GM12873 (cell line): Measurements from ENCODE around the gene DNAH2.

ENCODE experiments used
- TF ChIP-seq, protein P1 (sequence below): IDR thresholded peaks from 2 replicates; pipeline ENCODE4 v1.5.1; 2012; ENCODE audit warnings: low read depth, mild to moderate bottlenecking, moderate library complexity, low read length, control low read depth; ENCODE audit not compliant: insufficient read depth; ENCODE audit errors: missing control alignments

Gene DNAH2

DNA sequence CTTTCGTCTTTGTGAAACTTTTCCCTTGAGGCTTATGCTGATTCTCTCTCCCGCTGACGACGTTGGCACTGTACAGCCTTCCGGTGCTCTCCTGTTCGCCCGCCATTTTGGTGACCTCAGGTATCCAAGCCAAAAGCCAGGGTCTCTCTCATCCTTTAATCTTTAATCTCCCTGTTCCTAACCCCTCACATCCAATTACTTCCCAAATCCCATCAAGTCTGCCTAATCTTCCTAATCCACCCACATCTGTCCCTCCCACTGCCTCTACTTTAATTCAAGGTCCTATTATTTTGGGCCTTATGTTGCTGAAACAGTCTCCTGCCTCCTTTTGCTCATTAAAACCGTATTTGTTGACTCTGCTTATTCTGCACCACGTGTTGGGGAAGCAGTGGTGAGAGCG, 22.0 kb upstream of the DNAH2 start:
- TF ChIP-seq, protein P1, sequence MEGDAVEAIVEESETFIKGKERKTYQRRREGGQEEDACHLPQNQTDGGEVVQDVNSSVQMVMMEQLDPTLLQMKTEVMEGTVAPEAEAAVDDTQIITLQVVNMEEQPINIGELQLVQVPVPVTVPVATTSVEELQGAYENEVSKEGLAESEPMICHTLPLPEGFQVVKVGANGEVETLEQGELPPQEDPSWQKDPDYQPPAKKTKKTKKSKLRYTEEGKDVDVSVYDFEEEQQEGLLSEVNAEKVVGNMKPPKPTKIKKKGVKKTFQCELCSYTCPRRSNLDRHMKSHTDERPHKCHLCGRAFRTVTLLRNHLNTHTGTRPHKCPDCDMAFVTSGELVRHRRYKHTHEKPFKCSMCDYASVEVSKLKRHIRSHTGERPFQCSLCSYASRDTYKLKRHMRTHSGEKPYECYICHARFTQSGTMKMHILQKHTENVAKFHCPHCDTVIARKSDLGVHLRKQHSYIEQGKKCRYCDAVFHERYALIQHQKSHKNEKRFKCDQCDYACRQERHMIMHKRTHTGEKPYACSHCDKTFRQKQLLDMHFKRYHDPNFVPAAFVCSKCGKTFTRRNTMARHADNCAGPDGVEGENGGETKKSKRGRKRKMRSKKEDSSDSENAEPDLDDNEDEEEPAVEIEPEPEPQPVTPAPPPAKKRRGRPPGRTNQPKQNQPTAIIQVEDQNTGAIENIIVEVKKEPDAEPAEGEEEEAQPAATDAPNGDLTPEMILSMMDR = no peak

DNA sequence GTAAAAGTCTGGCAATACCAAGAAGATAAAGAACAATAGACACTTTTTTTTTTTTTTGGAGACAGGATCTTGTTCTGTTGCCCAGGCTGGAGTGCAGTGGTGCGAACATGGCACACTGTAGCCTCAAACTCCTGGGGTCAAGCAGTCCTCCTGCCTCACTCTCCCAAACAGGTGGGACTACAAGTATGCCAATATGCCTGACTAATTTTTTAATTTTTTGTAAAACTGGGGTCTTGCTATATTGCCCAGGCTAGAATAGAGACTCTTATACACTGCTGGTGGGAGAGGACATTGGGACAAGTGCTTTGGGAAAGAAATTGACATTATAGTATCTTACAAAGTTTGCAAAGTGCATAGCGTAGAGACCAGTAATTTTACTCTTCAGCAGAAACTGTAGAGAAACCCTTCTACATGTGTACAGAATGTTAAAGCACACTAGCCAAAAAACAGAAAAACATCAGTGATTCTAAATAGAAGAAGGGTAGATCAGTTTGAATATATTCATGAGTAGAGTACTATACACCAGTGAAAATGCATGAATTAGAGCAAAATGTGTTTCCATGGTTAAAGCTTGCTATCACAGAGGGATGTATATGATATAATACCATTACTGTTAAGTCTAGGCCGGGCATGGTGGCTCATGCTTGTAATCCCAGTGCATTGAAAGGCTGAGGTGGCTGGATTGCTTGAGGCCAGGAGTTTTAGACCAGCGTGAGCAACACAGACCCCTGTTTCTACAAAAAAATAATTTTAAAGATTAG, 19.5 kb upstream of the DNAH2 start:
- TF ChIP-seq, protein P1 = no peak

DNA sequence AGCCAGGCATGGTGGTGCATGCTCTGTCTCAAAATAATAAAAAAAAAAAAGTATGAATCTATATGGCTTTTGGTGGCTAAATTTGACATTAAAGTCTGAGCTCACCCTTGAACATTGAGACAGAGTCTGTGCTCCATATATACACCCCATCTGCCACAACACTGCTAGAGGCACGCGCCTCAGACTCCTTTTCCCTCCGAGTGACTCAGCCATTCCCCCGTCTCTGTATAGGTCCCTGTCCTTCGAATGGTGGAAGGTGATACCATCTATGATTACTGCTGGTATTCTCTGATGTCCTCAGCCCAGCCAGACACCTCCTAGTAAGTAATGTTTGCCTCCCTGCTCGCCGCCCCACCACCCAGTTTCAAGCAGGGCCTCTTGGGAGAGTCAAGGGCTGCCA, 17.0 kb upstream of the DNAH2 start:
- TF ChIP-seq, protein P1 = no peak

DNA sequence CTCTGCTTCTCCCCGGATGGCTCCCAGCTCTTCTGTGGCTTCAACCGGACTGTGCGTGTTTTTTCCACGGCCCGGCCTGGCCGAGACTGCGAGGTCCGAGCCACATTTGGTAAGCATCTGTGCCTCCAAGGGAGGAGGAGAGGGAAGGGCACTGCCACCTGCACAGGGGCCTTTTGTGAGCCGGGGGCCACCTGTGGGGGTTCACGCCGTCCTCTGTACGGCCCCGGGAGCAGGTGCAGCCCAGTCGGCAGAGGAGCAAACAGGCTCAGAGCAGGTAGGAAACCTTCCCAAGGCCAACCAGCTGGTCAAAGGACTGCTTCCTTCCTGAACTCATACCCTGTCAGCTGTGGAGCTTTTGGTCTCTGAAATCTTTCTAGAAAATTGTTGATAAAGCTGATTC, 15.9 kb upstream of the DNAH2 start:
- TF ChIP-seq, protein P1 = no peak

DNA sequence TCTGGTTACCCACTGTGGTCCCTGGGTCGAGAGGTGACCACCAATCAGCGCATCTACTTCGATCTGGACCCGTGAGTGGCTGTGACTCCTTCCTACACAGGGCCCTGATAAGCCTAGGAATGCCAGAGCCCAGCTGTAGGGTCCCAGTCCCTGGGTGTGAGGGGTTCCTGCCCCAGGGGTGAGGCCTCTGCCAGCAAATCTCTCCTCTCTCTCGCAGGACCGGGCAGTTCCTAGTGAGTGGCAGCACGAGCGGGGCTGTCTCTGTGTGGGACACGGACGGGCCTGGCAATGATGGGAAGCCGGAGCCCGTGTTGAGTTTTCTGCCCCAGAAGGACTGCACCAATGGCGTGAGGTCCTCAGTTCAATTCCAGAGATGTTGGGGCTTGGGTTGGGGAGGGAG, 14.8 kb upstream of the DNAH2 start:
- TF ChIP-seq, protein P1 = no peak

DNA sequence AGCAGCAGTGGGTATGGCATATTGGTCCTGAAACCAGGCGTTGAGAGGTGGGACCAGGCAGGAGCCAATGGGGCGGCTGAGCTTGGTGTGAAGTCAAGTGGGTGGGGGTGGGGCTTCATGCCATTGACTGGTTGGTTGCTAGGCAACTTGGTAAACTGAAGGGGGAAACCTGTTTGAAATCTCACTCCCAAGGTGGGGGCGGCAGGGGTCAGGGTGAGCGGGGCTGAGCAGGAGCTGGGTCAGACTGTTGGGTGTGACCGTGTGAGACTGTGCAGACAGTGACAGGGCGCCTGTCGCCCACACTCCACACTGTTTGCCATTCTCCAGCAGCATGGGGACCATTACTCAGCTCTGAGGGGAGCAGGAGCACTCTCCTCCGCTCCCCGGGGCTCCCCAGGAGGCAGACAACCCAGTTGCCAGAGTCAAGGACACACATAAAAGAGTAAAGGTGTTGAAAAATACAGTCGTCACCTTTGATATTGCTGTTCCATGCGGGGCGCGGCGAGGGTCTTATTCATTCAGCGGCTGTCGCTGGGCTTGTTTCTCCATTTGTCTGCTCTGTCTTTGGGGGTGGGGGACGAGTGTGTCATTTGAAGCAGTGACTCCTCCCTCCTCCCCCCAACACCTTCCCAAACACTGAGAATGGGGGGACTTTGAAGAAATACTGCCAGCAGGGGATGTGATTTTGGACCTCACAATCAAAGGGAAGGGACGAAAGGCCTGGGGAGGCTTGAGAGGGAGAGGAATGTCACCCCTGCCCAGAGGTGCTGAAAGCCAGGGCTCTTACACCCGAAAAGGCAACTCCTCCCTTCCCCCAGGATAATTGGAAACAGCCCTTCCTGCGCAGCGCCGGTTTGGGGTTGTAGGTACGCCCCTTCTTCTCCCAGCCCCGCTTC, 13.7 kb upstream of the DNAH2 start:
- TF ChIP-seq, protein P1 = no peak

DNA sequence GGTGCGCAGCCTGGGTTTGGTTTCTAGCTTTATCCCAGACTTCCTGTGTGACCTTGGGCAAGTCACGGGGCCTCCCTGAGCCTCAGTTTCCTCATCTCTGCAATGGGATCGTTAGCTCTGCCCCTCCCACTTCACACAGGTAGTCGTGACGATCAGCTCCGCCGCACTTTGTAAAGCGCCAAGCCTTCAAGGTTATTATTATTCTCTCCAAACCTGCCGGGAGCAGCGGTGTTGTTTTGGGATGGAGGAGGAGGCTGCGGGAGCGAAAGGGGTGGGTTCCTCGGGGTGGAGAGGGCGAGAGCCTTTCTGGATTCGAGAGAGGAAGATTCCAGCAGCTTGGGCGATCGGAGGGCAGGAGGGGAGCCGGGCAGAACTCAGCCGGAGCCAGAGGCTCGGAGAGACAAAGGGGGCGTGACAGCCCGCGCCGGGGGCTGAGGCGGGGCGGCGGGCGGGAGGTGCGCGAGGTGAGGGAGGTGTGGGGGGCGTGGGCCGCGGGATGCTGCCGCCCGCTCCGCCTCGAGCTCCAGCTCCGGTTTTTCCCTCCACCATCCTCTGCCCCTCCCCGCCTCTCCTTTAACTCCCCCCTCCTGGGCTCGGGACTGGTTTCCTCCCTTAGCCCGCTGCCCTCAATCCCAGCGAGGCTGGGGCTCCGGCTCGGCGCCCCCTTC, 12.8 kb upstream of the DNAH2 start, which contains the start of gene EFNB3:
Gene EFNB3, plus strand, starts transcription at position 602 of the 668 bp plus-strand sequence. CDS start 397 bp downstream, outside the sequence.
- TF ChIP-seq, protein P1 = no peak
